NCI-H1417 (cell line): ENCODE data around the gene NKAIN2.
A peak's percentile ranks its signal among the peaks of the same experiment; 100 is the strongest.

ENCODE experiments used
- DNase-seq, 3 experiments: peaks; one replicate each; lab custom pipeline; 2025; lab: John Stamatoyannopoulos, UW

Gene NKAIN2

GRCh38 chr6:123803504-123804013 lies at the start of gene NKAIN2:
NKAIN2 (plus strand) TSS chr6:123803865.
- no peak for DNase-seq

DNA sequence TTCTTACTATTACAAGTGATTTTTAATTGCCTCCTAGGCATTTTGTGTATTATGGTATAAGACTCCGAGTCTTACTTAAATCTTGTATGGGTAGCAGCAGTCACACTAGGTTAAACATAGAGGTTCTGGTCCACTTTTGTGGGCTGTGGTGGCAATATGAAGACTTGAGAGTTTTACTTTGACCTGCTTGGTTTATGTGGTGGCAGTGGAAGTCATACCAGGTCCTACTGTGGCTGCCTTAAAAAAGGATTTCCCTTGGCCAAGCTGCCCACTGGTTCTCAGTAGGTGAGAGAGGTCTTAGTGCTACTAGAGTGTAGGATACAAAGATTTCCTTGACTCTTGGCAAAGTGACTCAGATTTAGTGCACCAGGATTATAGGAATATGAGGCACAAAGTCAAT lies 44.2 kb upstream of the NKAIN2 start:
- no peak for DNase-seq

DNA sequence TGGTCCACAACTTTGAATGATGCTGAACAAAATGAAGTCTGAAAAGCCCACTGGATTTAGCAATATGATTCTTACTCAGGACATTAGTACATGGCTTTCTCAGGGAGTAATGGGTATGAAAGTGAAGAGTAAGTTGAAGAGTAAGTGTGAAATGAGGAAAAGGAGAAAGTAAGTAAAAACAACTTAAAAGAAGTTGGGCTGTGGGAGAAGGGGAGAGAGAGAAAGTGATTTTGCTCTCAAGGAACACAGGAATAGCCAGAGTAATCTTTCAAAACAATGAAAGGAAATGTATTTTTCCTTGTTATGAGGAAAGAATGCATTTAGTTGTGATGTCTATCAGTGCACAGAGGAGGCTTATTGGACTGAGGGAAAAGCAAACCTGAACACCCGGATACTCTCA lies 39.8 kb upstream of the NKAIN2 start:
- DNase-seq, result no peak

DNA sequence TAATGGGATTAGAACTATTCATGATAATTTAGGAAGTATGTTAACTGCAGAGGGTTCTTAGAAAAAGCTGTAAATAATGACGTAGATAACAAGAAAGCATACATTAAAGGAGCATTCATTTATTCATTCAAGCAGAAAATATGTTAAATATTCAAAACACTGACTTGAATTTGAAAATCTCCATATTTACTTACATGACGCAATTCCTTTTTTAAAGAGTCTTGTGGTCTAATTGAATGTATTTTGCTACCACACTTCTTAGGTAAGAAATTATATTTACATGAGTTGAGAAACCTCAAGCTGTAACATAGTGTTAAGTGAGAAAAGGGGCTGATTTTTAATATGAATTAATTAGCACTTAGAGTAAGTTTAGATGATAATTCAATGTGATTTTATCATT lies 38.9 kb upstream of the NKAIN2 start:
- no peak for DNase-seq

DNA sequence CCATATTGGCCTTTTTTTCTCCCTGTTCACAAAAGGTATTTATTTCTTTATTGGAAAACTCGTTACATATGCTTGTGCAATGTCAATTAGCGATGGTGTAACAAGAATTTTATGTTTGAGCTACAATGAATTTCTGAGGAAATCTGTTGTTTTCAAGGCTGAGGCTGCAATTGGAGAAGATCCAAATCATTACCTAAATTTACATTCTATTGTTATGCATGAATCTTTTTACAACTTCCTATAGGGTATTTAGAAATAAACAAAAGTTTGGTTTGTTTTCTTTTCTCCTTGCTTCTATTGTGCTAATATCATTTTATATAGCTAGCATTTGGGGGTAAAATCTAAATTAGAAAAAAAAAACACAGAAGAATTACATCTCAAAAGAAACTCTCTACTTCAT lies 34.7 kb upstream of the NKAIN2 start:
- no peak for DNase-seq

GRCh38 chr6:123769431-123769830 lies 34.2 kb upstream of the NKAIN2 start:
- DNase-seq, result no peak

GRCh38 chr6:123770247-123770949 lies 33.3 kb upstream of the NKAIN2 start:
- DNase-seq, result no peak

DNA sequence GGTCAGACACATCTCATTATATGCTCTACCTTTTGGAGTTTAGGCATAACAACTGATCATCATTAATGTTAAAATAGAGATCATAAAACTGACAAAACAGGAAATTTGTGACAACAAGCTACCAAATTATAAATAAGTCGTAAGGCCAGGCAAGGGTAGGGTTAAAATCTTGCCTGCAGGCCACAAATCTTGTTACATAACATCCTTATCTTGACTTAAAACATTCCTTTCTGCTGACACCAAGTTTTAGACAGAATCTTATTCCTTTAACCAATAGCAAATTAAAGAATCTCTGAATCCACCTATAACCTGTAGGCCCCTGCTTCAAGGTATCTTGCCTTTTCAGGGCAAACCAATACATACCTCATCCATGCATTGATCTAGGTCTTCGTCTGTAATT lies 32.5 kb upstream of the NKAIN2 start:
- DNase-seq, result no peak

- peak; percentile 8 to 75 (median 48) for DNase-seq
Measured at GRCh38 chr6:123777563-123777962, 26.1 kb upstream of the NKAIN2 start.

GRCh38 chr6:123780021-123780420 lies 23.6 kb upstream of the NKAIN2 start:
- DNase-seq, result no peak

DNA sequence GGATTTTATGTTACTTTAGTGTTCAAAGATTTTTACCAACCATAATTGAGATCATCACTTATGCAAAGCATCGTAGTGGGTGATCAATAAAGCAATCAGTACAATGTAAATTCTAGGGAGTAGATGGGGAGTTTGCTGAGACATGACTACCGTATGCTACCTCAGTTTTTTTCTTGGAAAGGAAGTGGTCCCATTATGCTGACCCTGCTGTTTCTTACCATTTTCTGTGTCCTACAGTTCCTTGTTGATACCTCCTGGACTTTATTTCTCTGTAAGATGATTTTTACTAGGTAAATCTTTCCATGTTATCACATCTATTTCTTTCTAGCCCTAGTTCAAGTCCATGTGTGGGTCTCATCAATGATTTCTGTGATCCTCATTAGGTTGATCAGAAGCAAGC lies 19.3 kb upstream of the NKAIN2 start:
- DNase-seq, result no peak

DNA sequence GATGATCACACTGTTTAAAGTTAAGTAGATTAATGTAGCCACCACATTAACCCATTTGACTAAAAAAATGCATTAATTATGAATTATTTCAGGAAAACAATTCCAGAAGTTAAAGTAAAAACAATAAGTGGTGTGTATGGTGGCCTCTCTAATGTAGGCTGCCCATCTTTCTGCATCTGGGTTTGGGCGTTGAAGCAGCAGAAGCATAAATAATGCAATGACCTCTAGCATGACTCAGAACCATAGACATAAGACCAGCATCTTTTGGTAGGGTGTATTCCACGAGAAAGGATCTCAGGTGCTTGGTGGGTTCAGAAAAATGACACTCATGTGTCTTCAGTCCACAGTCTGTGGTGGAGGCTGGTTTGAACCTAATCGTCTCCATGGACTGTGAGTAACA lies 18.6 kb upstream of the NKAIN2 start:
- no peak for DNase-seq

GRCh38 chr6:123788319-123788718 lies 15.3 kb upstream of the NKAIN2 start:
- DNase-seq, result no peak

DNA sequence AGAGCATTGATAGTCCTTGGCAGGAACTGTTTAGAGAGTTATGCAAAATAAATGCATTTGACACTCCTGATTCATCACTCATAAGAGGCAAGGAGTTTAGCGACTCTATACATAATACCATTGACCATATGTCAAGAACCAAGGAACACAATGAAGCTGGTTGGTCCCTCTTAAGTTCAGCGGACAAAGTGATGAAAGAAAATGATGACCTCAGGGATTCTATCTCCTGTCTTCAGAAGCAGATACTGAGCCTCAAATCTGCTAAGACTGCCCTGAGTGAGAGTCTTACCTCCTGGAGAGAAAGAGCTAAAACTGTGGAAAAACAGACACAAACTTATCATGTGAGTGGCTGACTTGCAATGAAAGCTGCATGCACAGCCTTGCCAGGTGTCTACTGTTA lies 9.5 kb upstream of the NKAIN2 start:
- DNase-seq, result no peak

DNA sequence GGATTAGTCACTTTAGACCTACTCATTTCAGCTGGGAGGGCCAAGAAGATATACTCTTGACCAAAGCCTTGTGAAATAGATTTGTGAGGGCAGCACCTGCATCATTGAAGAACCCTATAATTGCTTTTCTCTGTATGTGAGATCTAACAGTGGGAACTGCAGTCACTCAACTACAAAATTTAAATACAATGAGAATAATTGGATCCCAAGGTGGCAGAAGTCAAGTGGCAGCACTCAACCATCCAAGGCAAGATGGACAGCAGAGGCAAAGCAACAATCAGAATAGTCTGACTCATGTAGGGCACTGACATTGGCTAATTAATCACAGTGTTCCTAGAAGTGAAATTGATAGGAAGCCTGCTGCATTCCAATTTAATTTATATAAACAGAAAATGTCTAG lies 8.9 kb upstream of the NKAIN2 start:
- no peak for DNase-seq

DNA sequence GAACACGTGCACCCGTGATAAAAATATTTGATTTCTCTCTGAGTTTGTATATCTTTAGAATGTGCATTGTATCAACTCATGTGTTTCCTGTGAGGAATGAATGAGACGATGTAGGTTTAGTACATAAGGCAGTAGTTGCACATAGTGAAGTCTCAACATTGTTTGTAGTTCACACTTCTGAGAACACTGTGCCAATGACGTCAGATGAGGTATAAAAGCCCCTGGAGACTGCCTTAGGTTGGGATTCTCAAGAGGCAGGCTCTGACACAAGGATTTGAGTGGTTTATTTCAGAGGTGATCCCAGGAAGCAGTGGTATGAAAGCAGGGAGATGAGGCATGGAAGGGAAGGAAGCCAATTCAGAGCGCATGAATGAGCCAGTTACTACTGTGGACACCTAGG lies 2.6 kb upstream of the NKAIN2 start:
- DNase-seq, result peak in 1 of 3 experiments; percentile 25

- no peak for DNase-seq
Measured at GRCh38 chr6:123802351-123802696, 1.3 kb upstream of the NKAIN2 start.

DNA sequence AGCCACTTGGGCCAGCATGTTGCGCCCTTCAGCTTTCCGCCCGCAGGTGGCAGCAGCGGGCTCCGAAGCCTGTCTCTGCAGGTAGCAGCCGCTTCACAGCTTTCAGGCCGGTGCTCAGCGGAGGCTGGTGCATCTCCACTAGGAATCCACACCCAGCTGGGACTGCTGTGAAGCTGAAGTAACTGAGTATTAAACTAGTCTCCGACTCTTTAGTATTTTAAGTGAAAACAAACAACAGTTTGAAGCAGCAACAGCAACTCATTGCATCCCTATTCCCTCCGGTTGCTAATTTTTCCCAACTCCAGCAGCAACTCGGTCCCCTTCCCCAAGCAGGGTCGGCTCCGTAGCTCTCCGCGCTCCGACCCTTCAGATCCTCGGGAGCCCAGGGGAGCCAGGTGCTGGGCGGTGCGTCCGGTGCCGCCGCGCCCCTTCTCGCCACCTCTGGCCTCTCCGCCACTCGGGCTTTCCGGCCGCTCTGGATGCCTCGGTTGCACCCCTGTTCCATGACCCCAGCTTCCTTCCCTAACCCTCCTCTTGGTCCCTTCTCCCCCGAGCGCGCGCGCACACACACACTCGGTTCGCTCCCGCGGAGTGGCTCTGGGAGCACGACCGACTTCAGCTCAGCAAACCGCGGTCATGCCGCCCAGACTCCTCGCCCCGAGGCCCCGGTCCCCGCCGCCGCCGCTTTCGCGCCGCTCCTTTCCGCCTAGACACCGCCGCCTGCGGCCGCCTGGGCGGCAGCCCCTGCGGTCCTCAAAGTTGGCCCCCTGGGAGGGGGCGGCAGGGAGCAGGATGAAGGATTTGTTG lies 765 bp upstream of the NKAIN2 start:
- peak; percentile 89 to 95 (median 95) for DNase-seq

GRCh38 chr6:123804014-123804786 lies 535 bp downstream of the NKAIN2 start:
- peak; percentile 80 to 93 (median 89) for DNase-seq

- peak; percentile 61 to 88 (median 85) for DNase-seq
Measured at GRCh38 chr6:123804787-123805540, 1.3 kb downstream of the NKAIN2 start.

DNA sequence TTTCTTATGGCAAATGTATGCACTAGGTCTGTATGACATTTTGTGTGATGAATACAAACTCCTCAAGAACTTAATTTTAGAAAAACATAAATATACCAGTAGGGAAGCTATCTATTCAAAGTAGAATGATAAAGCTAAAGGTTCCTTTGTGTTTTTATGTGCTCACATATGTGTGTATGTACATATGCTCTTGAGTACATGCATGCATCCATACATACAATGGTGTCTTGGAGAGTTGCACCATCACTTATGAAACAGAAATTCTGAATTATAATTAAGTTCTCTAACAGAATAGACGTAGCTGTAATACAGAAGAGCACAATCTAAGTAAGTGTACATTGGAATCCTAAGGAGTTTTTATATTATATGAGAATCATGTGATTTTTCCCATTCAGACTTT lies 2.3 kb downstream of the NKAIN2 start:
- DNase-seq, result peak; percentile 30 to 89 (median 40)

DNA sequence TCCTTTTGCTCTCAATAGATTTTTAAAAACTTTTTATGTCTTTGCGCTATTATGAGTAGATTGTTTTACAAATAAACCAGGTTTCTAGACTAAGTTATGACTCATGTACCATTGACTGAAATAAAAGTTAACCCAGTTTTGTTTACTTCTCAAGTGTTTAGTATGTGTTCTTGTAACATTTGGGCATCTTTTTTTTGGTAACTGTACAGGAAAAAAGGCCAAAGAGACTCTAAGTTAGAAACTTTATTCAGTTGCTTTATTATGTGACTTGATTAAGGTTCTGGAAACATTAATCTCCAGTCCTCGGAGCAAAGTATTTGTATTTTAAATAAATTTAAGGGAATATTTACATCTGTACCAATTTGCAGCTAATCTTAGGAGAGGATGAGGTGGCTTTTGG lies 2.9 kb downstream of the NKAIN2 start:
- peak in 1 of 3 experiments; percentile 66 for DNase-seq
